Memory B cell (primary cell): ENCODE measurements around the gene CDKN2C.
A peak's percentile ranks its signal among the peaks of the same experiment; 100 is the strongest.
"Not testable (repeated sequence)": the region's sequence is repeated elsewhere in the genome, so short reads cannot be mapped to it uniquely, and the experiment has no call there.

Experiments used
- ATAC-seq: fragments of 150-1000 bp; cut with Tn5 transposase; 2 replicates; pipeline ENCODE4 v1.10.0; 2021; ENCODE audit warnings: low read depth, mild to moderate bottlenecking, moderate library complexity
- DNase-seq, 2 donors: peaks; one replicate each; pipeline ENCODE4 v3.0.0; 2022; ENCODE audit warnings: low spot score in 2 of 2
- H3K27ac Mint-ChIP-seq: one replicate; pipeline ENCODE4 v1.8.0; 2022; ENCODE audit warnings: mild to moderate bottlenecking, moderate library complexity, mixed read lengths
- H3K27me3 Mint-ChIP-seq: one replicate; pipeline ENCODE4 v1.8.0; 2022; ENCODE audit warnings: mixed read lengths
- H3K36me3 Mint-ChIP-seq: one replicate; pipeline ENCODE4 v1.8.0; 2022; ENCODE audit warnings: mild to moderate bottlenecking, mixed read lengths
- H3K4me1 Mint-ChIP-seq: one replicate; pipeline ENCODE4 v1.8.0; 2022; ENCODE audit warnings: mixed read lengths
- H3K4me3 Mint-ChIP-seq: one replicate; pipeline ENCODE4 v1.8.0; 2022; ENCODE audit warnings: mild to moderate bottlenecking, moderate library complexity, mixed read lengths
- H3K9me3 Mint-ChIP-seq: one replicate; pipeline ENCODE4 v1.8.0; 2022; ENCODE audit warnings: mixed read lengths

CDKN2C gene

DNA sequence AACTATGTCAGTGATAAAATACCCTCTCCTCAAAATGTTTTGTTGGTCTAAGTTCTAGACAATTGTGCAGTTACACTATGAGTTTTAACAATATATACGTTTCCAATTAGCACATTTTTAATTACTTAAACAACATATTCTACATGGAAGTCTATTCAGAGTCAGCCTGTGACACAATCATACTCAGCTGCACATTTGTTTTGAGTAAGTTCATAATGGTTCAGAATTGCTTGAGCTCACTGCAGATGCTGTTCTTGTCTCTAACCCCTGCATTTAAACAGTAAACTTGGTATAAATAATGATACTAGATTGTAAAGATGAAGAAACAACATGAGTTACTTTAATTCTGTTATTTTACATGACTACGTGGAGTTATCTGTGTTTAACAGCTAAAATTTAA lies 30.6 kb downstream of the CDKN2C start:
- H3K27ac Mint-ChIP-seq = peak overlapping the region; percentile 57
- H3K36me3 Mint-ChIP-seq = no peaks in the 10 kb centered on the region
- H3K9me3 Mint-ChIP-seq = peaks cover 1% of the 10 kb centered on the region
- DNase-seq = no peak
- ATAC-seq = no peak
- H3K4me3 Mint-ChIP-seq = no peak overlapping the region
- peaks cover 11% of the 10 kb centered on the region for H3K4me1 Mint-ChIP-seq
- peaks cover 9% of the 10 kb centered on the region for H3K27me3 Mint-ChIP-seq

DNA sequence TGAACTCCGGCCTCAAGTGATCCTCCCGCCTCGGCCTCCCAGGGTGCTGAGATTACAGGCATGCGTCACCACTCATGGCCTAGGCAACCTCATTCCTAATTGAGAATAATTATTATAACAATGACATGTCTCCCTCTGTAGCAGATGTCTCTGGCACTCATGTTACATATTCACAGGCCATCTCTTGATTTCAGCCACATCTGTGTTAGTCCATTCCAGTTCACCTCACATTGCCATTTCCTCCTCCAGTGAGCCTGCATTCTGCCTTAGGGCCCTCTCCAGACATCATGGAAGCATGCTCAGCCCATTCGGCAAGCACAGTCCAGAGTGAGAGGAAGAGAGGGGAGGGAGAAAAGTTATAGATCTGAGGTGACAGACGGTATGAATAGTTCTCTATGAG lies 32.5 kb downstream of the CDKN2C start:
- ATAC-seq (no peak), DNase-seq (no peak)
- Mint-ChIP-seq H3K36me3 (no peaks in the 10 kb centered on the region), H3K4me3 (no peak overlapping the region), H3K4me1 (peaks cover 11% of the 10 kb centered on the region), H3K27ac (no peak overlapping the region), H3K9me3 (peaks cover 4% of the 10 kb centered on the region), H3K27me3 (peaks cover 6% of the 10 kb centered on the region)

DNA sequence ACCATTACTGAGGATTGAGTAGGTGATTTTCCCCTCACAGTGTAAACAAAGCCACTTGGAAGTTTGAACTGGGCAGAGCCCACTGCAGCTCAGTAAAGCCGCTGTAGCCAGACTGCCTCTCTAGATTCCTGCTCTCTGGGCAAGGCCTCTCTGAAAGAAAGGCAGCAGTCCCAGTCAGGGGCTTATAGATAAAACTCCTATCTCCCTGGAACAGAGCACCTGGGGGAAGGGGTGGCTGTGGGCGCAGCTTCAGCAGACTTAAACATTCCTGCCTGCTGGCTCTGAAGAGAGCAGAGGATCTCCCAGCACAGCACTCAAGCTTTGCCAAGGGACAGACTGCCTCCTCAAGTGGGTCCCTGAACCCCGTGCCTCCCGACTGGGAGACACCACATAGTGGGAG lies 35.5 kb downstream of the CDKN2C start:
- not testable (repeated sequence) for H3K27me3 Mint-ChIP-seq, H3K9me3 Mint-ChIP-seq, ATAC-seq, H3K4me3 Mint-ChIP-seq, H3K36me3 Mint-ChIP-seq, H3K27ac Mint-ChIP-seq, H3K4me1 Mint-ChIP-seq, DNase-seq

DNA sequence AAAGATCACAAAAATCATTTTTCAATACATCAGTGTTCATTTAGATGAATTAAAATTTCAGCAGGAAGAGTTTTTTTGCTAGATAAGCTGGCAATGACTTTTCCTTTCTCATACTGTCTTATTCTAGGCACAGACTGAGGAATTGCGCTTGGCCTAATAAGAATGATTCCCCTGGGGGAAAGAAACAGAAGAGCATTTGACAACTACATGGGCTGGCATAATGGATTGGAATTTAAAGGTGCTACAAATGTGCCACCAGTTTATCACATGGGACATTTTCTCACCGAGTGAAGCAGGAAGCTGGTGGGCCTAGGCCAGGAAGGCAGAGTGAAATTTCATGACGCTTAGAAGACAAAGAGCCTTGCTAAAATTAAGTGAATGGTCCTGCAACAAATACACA lies 39.3 kb downstream of the CDKN2C start:
- H3K9me3 Mint-ChIP-seq = peaks cover 11% of the 10 kb centered on the region
- peaks cover 1% of the 10 kb centered on the region for H3K27me3 Mint-ChIP-seq
- no peak overlapping the region for H3K27ac Mint-ChIP-seq
- H3K4me3 Mint-ChIP-seq = no peak overlapping the region
- peaks cover 4% of the 10 kb centered on the region for H3K36me3 Mint-ChIP-seq
- DNase-seq = no peak
- H3K4me1 Mint-ChIP-seq = no peaks in the 10 kb centered on the region
- ATAC-seq = no peak

DNA sequence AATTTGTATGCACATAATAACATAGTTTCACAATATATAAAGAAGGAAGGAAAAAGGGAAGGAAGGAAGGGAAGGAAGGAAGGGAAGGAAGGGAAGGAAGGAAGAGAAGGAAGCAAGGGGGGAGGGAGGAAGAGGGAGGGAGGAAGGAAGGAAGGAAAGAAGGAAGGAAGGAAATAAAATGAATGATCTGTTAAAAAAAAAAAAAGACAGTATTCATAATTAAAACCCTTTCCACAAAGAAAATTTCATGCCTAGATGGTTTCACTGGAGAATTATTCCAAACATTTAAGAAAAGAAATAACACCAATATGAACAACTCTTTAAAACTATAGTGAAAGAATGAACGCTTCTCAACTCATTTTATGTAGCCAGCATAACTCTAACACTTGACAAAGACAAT lies 44.8 kb downstream of the CDKN2C start:
- Mint-ChIP-seq H3K36me3 (peaks cover 2% of the 10 kb centered on the region), H3K4me3 (no peak overlapping the region), H3K27me3 (peaks cover 4% of the 10 kb centered on the region), H3K4me1 (no peaks in the 10 kb centered on the region), H3K27ac (no peak overlapping the region), H3K9me3 (peaks cover 6% of the 10 kb centered on the region)
- no peak for ATAC-seq
- no peak for DNase-seq

DNA sequence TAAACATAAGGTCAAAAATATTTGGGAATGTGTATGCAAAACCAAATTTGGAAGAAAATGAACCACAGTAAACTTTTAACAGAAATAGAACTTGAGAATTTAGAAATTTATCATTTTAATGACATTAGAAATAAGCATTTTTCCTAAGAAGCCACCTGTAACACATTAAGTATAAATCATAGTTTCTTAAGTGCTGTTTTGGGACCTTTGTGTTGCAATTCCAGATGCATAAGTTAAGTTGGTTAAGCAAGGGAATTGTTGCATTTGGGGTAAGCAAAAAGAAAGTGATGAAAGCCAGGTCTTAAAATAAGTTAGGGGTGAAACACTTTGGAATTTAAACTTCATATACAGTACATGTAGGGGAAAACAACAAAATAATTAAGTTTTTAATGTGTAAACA lies 49.8 kb downstream of the CDKN2C start:
- ATAC-seq = no peak

More for the DNA sequence above, 49.8 kb downstream of the CDKN2C start:
- Mint-ChIP-seq H3K27me3 (peaks cover 10% of the 10 kb centered on the region), H3K4me3 (no peak overlapping the region), H3K27ac (no peak overlapping the region), H3K4me1 (no peaks in the 10 kb centered on the region), H3K36me3 (no peaks in the 10 kb centered on the region), H3K9me3 (peaks cover 4% of the 10 kb centered on the region)
- no peak for DNase-seq
